ENCODE results near the gene PLCB1.
"Not testable (repeated sequence)": the region's sequence is repeated elsewhere in the genome, so short reads cannot be mapped to it uniquely, and the experiment has no call there.

PLCB1 gene

GRCh38 chr20:8807480-8808201 lies 675.6 kb downstream of the PLCB1 start:
- no peak for DNase-seq

- DNase-seq, result no peak
Observed at GRCh38 chr20:8808202-8808535, 676.1 kb downstream of the PLCB1 start.

GRCh38 chr20:8809107-8809953 lies 677.3 kb downstream of the PLCB1 start:
- DNase-seq, result no peak

DNA sequence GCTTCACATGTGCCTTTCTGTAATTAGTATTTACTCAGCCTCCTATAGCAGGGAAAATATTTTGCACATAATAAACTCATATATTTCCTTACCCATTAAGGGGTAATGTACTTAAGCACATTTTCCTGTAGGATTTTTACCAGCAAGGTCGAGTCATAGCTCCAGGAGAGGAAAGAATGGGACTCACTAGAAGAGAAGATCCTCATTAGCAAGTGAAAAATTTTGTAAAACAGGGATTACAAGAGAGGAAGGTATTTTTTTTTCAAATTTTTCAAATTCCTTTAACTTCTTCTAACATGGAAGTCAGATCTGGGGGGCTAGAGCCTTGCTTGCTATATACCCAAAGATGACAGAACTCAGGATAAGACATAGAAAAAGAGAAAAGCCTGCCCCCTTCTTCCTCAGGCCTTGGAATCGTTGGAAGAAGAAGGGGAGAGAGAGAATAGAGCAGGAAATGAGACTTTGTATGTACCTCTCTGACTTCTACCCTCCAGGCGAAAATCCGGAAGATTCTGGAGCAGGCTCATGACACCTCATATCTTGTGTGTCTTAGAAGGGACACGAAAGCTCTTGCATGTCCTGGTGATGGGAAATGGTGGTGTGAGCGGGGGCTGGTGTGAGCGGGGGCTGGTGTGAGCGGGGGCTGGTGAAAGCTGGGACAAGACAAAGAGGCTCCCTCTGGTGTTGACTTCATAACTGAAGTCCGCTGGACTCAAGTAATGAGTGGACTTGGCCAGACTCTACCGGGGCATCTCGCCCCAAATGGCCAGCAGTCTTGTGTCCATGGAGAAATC lies 679.9 kb downstream of the PLCB1 start:
- DNase-seq, result no peak

DNA sequence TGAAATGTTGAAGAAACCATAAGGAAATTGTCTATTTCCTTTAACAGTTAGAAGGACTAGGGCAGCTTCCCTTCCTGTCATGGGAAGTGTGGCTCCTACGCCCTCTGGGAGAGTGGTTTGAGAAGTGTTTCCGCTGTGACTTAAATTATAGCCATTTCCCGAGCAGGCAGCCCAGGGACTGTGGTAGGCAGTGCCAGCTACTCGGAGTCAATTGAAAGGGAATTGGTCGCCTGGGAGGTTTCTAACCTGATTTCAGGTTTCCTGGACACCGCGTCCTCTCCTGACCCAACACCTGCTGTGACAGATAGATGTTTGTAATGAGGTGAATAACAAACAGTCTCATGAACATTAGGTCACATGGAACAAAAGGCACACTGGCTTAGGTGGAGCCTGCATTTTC lies 680.8 kb downstream of the PLCB1 start:
- DNase-seq, result no peak

DNA sequence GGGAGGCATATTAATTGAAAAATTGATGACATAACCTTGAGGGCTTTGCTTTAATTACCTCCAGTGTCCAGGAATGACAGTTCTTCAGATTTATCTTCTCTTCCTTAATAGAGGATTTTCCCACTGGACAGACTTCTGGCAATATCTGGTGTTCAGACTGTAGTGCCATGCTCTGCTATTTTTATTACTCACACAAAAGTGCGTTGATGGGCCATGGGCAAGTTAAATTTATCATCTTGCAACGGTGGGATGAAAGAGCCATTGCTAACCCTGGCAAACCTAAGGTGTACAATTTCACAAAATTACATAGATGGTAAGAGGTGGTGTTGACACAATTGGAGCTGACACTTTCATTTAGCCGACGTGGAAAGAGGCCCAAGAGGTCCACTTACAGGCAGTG lies 683.1 kb downstream of the PLCB1 start:
- DNase-seq, result no peak

DNA sequence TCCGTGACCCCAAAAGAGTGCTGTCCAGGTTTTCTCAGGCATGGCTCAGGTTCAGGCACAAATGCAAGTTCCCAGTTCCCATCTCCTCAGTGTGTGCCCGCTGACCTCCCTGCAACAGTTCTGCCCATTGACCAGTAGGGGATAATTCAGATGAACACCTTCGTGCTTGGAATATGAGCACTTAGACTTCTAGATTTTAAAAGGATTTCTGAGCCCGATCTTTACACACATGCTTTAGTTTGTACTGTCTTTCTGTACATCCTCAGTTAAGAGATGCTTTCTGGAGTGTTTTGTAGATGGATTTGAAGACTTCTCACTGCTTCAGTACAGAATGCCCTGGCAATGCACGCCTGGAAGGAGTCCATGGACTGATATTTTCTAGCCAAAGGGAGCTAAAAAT lies 697.2 kb downstream of the PLCB1 start:
- DNase-seq, result no peak

- not testable (repeated sequence) for DNase-seq
Observed at GRCh38 chr20:8834294-8834693, 702.2 kb downstream of the PLCB1 start.

DNA sequence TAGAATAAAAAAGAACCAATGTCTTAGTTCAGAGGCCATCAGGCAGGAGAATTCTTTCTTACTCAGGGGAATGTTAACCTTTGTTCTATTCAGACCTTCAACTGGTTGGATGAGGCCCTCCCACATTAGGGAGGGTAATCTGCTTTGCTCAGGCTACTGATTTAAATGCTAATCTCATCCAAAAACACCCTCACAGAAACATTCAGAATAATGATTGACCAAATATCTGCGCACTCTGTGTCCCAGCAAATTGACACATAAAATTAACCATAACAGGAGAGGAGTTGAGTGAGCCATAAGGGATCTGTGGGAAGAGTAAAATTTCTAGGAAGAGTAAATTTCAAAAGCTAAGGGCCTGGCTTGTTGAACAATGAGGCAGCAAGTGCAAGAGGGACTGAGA lies 702.8 kb downstream of the PLCB1 start:
- no peak for DNase-seq

DNA sequence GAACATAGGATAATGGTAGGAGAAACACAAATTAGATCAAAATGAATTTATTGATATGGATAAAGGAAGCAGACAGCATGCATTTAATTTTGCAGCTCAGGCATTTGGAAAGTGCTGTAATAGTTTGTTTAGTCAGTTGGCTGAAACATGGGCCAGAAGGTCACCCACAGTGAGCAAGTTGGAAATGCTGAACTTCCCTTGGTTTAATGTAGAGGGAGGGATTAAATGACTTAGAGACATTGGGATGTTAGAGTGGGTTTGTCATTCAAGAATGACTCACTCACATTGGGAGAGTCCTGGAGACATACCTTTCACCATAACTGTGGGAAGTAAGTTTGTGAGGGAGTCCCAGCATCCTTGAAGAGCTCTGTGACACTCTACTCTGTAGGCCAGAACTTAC lies 705.3 kb downstream of the PLCB1 start:
- DNase-seq, result no peak

- no peak for DNase-seq
Observed at GRCh38 chr20:8842525-8842924, 710.5 kb downstream of the PLCB1 start.

- DNase-seq, result no peak
Observed at GRCh38 chr20:8844179-8844578, 712.1 kb downstream of the PLCB1 start.

GRCh38 chr20:8849990-8850389 lies 717.9 kb downstream of the PLCB1 start:
- no peak for DNase-seq

- no peak for DNase-seq
Observed at GRCh38 chr20:8851446-8851845, 719.4 kb downstream of the PLCB1 start.

- not testable (repeated sequence) for DNase-seq
Observed at GRCh38 chr20:8851919-8852318, 719.9 kb downstream of the PLCB1 start.

GRCh38 chr20:8853211-8853610 lies 721.1 kb downstream of the PLCB1 start:
- DNase-seq, result not testable (repeated sequence)

GRCh38 chr20:8853805-8854338 lies 721.8 kb downstream of the PLCB1 start:
- DNase-seq, result no peak

- DNase-seq, result no peak
Observed at GRCh38 chr20:8854571-8854970, 722.5 kb downstream of the PLCB1 start.

DNA sequence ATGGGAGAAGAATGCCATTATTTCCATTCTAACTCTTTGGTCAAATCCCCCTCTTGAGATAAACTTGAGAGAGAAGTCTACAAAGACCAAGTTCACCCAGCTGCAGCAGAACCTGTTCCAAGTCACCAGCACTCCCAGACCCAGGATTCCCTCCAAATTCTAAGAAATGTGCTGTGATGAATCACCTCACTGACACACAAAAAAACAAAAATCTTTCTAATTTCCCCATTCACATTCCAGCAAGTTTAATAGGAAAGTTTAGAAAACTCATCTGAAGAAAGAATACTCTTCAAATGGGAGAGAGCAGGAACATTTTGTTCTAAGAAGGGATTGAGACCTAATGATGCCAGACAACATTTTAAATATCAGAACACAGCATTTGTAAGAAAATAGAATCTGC lies 723.2 kb downstream of the PLCB1 start:
- no peak for DNase-seq

DNA sequence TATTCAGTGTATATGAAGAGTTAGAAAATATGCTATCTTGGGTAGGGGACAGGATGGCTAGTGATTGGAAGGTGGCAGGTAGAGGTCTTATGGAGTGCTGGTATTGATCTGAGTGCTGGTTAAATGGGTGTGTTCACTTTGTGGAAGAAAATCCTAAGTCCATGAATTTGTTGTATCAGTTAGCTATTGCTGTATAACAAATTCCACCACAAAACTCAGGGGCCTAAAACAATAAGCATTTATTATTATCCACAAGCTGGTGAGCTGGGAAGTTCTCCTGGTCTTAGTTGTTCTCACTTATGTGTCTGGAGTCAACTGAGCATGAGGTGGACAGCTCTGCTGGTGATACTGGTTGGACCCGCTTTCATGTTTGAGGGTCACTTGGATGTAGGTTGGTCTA lies 724.6 kb downstream of the PLCB1 start:
- no peak for DNase-seq

DNA sequence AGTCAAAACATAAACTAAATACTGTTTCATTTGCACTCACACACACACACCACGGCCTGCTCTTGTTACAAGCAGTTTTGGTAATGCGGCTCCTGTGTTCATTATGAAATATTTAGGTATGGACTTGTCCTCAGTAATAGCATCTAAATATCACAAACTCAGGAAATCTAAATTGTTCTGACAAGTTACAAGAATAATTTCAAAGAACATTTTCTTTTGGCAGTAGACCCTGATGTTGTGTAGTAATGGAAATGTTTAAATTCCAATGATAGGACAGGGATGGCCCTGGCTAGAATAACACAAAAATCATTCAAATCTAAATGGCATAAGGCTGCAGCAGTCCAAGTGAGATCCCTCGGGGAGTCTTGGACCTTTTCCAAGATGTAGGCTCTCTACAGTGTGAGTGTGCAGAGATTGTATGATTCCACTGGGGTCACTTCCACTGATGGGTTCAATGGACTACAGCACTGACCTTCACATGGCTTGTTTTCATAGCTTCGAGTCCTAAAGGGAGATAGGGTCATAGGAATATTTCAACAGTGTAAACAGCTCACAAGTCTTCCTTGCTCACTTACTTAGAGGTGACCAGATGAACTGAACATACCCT lies 726.2 kb downstream of the PLCB1 start:
- DNase-seq, result no peak

- no peak for DNase-seq
Observed at GRCh38 chr20:8860011-8860495, 728.0 kb downstream of the PLCB1 start.

DNA sequence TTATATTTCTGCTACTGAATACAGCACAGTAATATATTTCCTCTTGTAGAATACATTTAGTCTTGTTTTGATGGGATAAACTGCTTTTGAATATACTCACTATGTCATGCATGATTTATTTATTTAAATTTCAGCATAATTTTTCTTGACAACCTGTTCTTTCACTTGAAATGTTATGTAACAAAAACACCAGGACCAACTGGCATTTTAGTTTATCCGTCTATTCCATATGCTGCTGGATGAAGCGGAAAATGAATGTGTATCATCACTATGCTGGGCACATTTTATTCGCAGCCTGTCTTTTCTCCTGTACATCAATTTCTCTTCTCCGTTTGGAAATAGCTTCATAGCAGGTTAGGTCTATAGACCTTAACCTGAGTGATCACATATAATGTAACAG lies 730.0 kb downstream of the PLCB1 start:
- DNase-seq, result no peak

All from DMS79 (cell line).